ENCODE data around the gene NXPE3. TPM values are rescaled to one million over a fixed set of nuclear protein-coding genes. Genes with fewer than 3 reads are reported as not detected.

The NXPE3 gene
- polyA plus RNA-seq, 6 donors from 2014 or later = 15.8 to 30.2 (median 21.8) TPM

DNA sequence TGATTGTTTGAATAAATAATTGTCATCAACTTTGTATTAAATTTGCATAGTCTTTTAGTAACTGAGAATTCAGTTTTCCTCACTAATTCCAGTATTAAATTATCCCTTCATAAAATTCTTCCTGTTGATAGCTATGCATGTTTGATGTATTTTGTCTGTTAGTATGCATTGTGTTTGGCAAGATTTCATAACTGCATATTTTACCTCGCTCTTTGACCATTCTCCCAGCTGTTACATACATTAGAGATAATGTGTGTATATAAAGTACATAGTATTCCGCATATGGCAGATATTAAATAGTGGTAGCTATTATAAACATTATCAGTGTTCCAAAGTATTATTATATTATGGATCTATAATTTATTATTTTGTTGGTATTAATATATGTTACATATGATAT lies 59.7 kb downstream of the NXPE3 start:
- ATAC-seq (ENCODE audit: low read depth in 2 of 2) (no peak), DNase-seq (no peak)
- peaks cover 8 to 25% of the 10 kb centered on the region in 2 donors for H3K36me3 Mint-ChIP-seq
- H3K9me3 Mint-ChIP-seq = peaks cover 0 to 12% (median 5%) of the 10 kb centered on the region in 7 donors
- peak overlapping the region in 1 of 6 donors; percentile 7 for H3K27ac Mint-ChIP-seq
- no peak overlapping the region for H3K4me3 Mint-ChIP-seq
- no peaks in the 10 kb centered on the region for H3K27me3 Mint-ChIP-seq
- peaks cover 56 to 72% (median 61%) of the 10 kb centered on the region in 3 donors for H3K4me1 Mint-ChIP-seq

DNA sequence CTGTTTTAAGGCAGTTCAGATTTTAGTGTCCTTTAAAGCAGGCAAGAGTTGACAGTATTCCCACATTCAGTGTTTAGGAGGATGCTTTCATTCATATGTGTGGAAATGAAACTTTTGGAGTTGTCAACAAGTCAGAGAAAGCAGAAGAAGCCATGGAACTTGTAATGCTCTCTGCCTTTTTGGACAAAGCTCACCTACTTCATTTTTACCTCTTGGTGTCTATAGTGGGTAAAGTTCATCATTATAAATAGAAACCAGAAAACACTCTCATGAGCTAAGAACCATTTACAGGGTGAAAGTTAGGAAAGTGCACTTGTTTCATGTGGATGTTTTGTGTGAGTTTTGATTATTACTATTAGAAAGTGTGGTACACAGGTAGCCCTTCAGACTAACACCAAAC lies 61.1 kb downstream of the NXPE3 start:
- peaks cover 6 to 18% of the 10 kb centered on the region in 2 donors for H3K36me3 Mint-ChIP-seq
- no peaks in the 10 kb centered on the region for H3K27me3 Mint-ChIP-seq
- H3K9me3 Mint-ChIP-seq = peaks cover 0 to 12% (median 5%) of the 10 kb centered on the region in 7 donors
- H3K27ac Mint-ChIP-seq = peak overlapping the region in 2 of 6 donors; percentile 9 to 91
- DNase-seq = no peak
- ATAC-seq (ENCODE audit: low read depth in 2 of 2) = no peak
- H3K4me1 Mint-ChIP-seq = peaks cover 43 to 61% (median 48%) of the 10 kb centered on the region in 3 donors
- H3K4me3 Mint-ChIP-seq = no peak overlapping the region

DNA sequence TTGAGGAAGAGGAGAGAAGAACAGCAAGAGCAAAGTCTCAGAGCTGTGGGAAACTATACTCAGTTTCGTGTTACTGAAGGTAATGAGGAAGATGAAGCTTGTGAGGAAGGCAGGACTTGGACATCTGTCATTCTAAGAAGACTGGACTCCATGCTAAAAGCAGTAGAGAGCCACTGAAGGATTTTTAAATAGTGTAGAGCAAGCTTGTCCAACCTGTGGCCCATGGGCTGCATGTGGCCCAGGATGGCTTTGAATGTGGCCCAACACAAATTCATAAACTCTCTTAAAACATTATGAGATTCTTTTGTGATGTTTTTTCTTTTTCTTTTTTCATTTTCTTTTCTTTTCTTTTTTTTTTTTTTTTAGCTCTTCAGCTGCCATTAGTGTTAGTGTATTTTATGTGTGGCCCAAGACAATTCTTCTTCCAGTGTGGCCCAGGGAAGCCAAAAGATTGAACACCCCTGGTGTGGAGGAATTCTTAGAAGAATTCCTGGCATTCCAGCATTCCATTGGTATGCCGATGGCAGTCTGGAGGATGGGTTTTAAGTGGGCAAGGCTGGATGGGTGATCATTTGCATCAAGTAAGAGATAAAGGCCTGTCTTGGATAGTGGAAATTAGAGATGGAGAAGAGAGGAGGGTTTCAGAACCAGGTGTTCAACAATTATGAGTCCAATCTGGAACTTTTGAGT lies 63.4 kb downstream of the NXPE3 start:
- Mint-ChIP-seq H3K4me3 (peak overlapping the region in 1 of 8 donors; percentile 27), H3K36me3 (peaks cover 6 to 12% of the 10 kb centered on the region in 2 donors), H3K27me3 (no peaks in the 10 kb centered on the region), H3K27ac (peak overlapping the region in 2 of 6 donors; percentile 62 to 83), H3K4me1 (peaks cover 25 to 41% (median 27%) of the 10 kb centered on the region in 3 donors), H3K9me3 (peaks cover 0 to 12% (median 5%) of the 10 kb centered on the region in 7 donors)
- ATAC-seq (ENCODE audit: low read depth in 2 of 2) (no peak), DNase-seq (no peak)

DNA sequence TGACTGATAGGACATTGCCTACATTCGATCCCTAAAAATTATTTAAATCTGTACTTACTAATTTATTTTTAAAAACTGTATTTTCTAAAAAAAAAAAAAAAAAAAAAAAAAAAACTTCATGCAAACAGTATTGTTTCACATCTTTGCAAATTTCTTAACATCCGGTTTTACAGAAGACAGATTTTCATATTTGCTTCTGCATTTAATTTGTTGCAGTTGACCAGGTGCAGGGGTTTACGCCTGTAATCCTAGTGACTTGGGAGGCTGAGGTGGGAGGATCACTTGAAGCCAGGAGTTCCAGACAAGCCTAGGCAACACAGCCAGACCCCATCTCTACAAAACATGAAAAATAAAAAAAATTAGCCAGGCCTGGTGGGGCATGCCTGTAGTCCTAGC lies 63.9 kb downstream of the NXPE3 start:
- Mint-ChIP-seq H3K27ac (peak overlapping the region in 1 of 6 donors; percentile 56), H3K36me3 (peaks cover 6 to 12% of the 10 kb centered on the region in 2 donors), H3K9me3 (peaks cover 0 to 12% (median 5%) of the 10 kb centered on the region in 7 donors), H3K4me1 (peaks cover 23 to 41% (median 25%) of the 10 kb centered on the region in 3 donors), H3K4me3 (peak overlapping the region in 3 of 8 donors; percentile 35 to 70 (median 48)), H3K27me3 (no peaks in the 10 kb centered on the region)
- DNase-seq (no peak), ATAC-seq (ENCODE audit: low read depth in 2 of 2) (peak in 1 of 2 donors; percentile 38)

DNA sequence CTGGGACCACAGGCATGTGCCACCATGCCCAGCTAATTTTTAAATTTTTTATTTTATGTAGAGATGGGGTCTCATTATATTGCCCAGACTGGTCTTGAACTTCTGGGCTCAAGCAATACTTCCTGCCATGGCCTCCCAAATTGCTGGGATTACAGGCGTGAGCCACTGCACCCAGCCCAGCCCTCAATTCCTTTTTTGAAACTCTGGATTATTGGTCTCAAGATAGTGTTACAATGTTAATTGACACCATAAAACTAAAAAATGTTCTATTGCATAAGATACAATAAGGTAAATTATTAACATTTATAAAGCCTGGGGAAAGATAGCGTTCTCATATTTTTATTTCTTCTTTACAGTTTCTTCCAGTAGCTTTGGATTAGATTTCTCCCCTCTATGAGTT lies 66.4 kb downstream of the NXPE3 start:
- Mint-ChIP-seq H3K4me3 (no peak overlapping the region), H3K36me3 (peaks cover 3 to 12% of the 10 kb centered on the region in 2 donors), H3K27me3 (no peaks in the 10 kb centered on the region), H3K27ac (peak overlapping the region in 4 of 6 donors; percentile 15 to 54 (median 32)), H3K4me1 (peaks cover 19 to 39% (median 20%) of the 10 kb centered on the region in 3 donors), H3K9me3 (peaks cover 0 to 12% (median 5%) of the 10 kb centered on the region in 7 donors)
- no peak for ATAC-seq (ENCODE audit: low read depth in 2 of 2)
- DNase-seq = no peak

DNA sequence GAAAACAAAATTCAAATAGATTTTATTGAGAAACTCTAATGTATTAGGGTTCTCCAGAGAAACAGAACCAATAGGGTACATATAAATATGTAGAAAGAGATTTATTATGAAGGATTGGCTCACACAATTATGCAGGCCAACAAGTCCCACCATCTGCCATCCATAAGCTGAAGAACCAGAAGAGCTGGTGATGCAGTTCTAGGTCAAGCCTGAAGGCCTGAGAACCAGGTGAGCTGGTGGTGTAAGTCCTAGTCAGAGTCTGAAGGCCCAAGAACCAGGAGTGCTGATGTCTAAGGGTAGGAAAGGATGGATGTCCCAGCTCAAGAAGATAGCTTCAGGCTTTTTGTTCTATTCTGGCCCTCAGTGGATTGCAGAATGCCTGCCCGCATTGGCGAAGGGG lies 67.7 kb downstream of the NXPE3 start:
- H3K9me3 Mint-ChIP-seq = peaks cover 0 to 10% (median 4%) of the 10 kb centered on the region in 7 donors
- no peak for DNase-seq
- no peaks in the 10 kb centered on the region for H3K27me3 Mint-ChIP-seq
- peaks cover 24 to 43% (median 27%) of the 10 kb centered on the region in 3 donors for H3K4me1 Mint-ChIP-seq
- peak overlapping the region in 3 of 6 donors; percentile 23 to 69 (median 55) for H3K27ac Mint-ChIP-seq
- peak overlapping the region in 1 of 8 donors; percentile 99 for H3K4me3 Mint-ChIP-seq
- ATAC-seq (ENCODE audit: low read depth in 2 of 2) = no peak
- H3K36me3 Mint-ChIP-seq = peaks cover 5 to 13% of the 10 kb centered on the region in 2 donors

DNA sequence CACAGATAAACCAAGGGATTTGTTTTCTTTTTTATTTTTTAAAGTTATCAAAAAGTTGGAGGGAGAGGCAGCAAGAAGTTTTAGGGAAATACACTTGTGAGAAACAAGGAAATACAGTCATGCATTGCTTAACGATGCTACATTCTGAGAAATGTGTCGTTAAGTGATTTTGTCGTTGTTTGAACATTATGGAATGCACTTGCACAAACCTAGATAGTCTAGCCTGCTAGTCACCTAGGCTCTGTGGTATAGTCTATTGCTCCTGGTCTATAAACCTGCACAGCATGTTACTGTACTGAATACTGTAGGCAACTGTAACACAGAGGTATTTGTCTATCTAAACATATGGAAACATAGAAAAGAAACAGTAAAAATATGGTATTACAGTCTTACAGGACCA lies 68.3 kb downstream of the NXPE3 start:
- H3K4me1 Mint-ChIP-seq = peaks cover 25 to 44% (median 28%) of the 10 kb centered on the region in 3 donors

DNA sequence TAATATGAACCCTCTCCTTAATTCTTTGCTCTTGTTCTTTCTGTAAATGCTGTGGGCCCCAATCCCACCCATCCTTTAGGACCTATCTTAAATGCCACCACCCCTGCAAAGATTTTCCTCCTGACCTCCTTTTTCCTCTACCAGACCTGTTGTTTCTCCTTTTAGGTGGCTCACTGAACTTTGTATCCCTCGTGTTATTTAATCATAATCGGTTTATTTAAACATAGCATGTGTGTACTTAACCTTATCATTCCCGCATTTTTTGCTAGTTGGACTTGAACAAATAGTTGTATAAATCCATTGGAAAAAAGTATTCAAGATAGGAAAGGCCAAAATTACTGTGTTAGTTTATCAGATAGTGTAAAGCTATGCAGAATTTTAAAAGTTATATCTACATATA lies 69.3 kb downstream of the NXPE3 start:
- no peak for ATAC-seq (ENCODE audit: low read depth in 2 of 2)
- peaks cover 19 to 20% of the 10 kb centered on the region in 2 donors for H3K36me3 Mint-ChIP-seq
- H3K27ac Mint-ChIP-seq = peak overlapping the region in 5 of 6 donors; percentile 79 to 96 (median 89)
- no peaks in the 10 kb centered on the region for H3K27me3 Mint-ChIP-seq
- no peak for DNase-seq
- H3K4me3 Mint-ChIP-seq = peak overlapping the region; percentile 81 to 99 (median 92)
- H3K9me3 Mint-ChIP-seq = no peaks in the 10 kb centered on the region
- peaks cover 31 to 45% (median 38%) of the 10 kb centered on the region in 3 donors for H3K4me1 Mint-ChIP-seq

More for the DNA sequence above, 68.3 kb downstream of the NXPE3 start:
- Mint-ChIP-seq H3K27me3 (no peaks in the 10 kb centered on the region), H3K9me3 (peaks cover 0 to 4% (median 0%) of the 10 kb centered on the region in 7 donors), H3K27ac (peak overlapping the region in 4 of 6 donors; percentile 47 to 96 (median 72)), H3K4me3 (peak overlapping the region in 2 of 8 donors; percentile 81 to 99), H3K36me3 (peaks cover 11 to 13% of the 10 kb centered on the region in 2 donors)
- DNase-seq (no peak), ATAC-seq (ENCODE audit: low read depth in 2 of 2) (no peak)

DNA sequence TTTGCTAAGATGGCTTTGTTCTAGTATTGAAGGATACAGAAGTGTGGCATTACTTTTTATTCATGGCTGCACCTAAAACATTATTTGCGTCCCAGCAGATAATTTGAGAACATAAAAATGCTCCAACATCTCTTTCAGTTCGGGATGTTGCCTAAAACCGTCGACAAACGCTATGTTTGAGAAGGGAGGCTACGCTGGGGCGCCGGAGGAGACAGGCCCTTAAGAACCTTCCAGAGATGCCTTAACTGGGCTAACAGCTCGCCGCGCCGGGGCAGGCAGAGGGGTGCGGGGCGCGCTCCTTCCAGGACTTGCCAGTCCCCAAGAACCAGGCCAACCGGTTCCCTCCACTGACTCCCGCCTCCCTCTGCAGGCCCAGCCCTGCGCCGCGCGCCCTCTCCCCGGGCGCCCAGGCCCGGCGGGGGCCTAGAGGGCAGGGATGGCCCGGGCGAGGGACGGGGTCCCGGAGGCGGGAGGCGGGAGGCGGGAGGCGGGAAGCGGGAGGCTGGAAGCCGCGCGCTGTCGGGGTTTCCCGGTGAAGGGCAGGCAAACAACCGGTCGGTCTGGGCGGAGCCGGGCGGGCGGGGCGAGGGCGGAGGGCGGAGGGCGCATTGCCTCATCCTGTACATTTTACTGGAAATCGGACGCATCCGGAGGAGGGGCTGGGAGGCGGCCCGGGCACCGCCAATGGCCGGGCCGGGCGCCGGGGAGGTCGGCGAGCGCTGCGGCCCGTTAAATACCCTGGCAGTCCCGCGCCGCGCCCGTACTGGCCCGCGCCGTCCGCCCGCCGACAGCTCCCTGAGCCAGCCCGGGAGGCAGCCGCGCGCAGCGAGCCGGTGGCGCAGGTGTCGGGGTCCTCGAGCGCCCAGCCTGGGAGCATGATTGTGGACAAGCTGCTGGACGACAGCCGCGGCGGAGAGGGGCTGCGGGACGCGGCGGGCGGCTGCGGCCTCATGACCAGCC lies 70.0 kb downstream of the NXPE3 start, which contains the start of gene NFKBIZ:
TSS of gene NFKBIZ (plus strand) at position 761 of the 960 bp plus-strand sequence. CDS start at position 876, 115 bp downstream.
- H3K36me3 Mint-ChIP-seq = peaks cover 26% of the 10 kb centered on the region in 2 donors
- DNase-seq = peak; percentile 85
- H3K4me1 Mint-ChIP-seq = peaks cover 35 to 49% (median 41%) of the 10 kb centered on the region in 3 donors
- no peaks in the 10 kb centered on the region for H3K27me3 Mint-ChIP-seq
- H3K4me3 Mint-ChIP-seq = peak within 1 kb of the TSS; percentile 91 to 99 (median 96)
- peak within 1 kb of the TSS; percentile 88 to 99 (median 96) for H3K27ac Mint-ChIP-seq
- peak; percentile 67 to 69 for ATAC-seq (ENCODE audit: low read depth in 2 of 2)
- H3K9me3 Mint-ChIP-seq = no peaks in the 10 kb centered on the region

DNA sequence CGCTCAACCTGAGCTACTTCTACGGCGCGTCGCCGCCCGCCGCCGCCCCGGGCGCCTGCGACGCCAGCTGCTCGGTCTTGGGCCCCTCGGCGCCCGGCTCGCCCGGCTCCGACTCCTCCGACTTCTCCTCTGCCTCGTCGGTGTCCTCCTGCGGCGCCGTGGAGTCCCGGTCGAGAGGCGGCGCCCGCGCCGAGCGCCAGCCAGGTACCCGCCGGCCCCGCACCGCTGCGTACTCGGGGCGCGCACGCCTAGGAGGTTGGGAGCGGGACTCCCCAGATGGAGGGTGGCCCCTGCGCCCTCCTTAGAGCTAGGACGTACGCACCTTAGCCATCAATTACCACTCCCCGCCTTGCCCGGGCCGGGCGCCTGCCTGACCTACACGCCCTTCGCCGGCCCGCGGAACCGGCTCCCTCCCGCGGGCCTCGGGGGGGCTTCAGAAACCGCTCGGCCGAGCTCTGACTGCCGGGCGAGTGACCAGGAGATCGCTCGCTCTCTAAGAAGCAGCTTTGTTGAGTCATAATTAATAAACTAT lies 70.8 kb downstream of the NXPE3 start:
- Mint-ChIP-seq H3K27me3 (no peaks in the 10 kb centered on the region), H3K9me3 (no peaks in the 10 kb centered on the region), H3K4me3 (peak overlapping the region; percentile 91 to 99 (median 96)), H3K27ac (peak overlapping the region; percentile 88 to 99 (median 96)), H3K36me3 (peaks cover 30 to 34% of the 10 kb centered on the region in 2 donors), H3K4me1 (peaks cover 38 to 51% (median 42%) of the 10 kb centered on the region in 3 donors)
- ATAC-seq (ENCODE audit: low read depth in 2 of 2) (peak; percentile 60 to 61), DNase-seq (peak; percentile 68)

DNA sequence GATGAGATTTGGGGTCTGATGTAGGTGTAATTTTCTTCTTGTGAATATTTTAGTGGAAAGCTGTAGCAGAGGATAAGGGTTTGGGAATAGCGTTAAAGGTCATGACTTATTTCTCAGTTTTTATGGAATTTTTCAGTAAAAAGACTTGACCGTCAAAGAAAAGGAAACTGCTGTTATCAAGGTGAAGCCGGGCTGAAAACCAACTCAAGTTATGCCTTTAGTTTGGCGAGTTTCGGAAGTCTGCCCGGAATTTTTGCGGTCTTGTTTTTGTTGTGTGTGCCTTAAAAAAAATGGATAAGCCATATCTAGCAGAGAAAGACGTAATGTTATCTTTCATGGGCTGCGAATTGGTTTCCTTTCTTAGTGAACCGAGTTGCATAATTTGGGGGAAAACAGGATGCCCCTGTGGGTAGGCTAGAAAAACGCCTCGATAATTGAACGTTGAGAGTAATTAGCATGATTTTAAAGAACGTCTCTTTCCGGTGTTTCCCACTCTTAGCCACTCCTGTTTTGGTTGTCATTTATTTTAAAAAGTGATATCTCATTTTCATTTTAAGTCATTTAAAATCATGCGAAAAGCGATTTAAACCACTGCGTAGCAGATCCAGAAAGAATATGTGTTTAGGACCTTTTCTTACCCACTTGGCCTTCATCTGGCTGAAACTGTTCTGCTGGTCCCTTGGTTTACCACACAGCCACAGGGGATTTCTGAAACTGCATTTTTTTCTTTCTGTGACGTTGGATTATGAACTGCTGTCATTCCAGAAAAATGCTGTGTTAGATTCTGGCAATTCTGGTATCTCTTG lies 71.4 kb downstream of the NXPE3 start:
- Mint-ChIP-seq H3K27me3 (no peaks in the 10 kb centered on the region), H3K4me3 (peak overlapping the region; percentile 91 to 99 (median 96)), H3K27ac (peak overlapping the region; percentile 88 to 99 (median 96)), H3K36me3 (peaks cover 37 to 40% of the 10 kb centered on the region in 2 donors), H3K4me1 (peaks cover 41 to 54% (median 46%) of the 10 kb centered on the region in 3 donors), H3K9me3 (no peaks in the 10 kb centered on the region)
- DNase-seq (peak; percentile 60), ATAC-seq (ENCODE audit: low read depth in 2 of 2) (peak; percentile 21 to 22)

Data from naive B cell (primary cell).